SK-N-SH (cell line): ENCODE data around the gene USP25. TPM values are rescaled to one million over a fixed set of nuclear protein-coding genes. Genes with fewer than 3 reads are reported as not detected.

ENCODE experiments used
- CTCF ChIA-PET: fragments of 300-600, 350-600 bp; formaldehyde crosslinking; extraction: SDS; loops from one replicate; lab custom pipeline; 2021; lab: Yijun Ruan, JAX
- POLR2A ChIA-PET: fragments of 350-600 bp; sonication (Branson Sonifier 250); formaldehyde crosslinking; extraction: SDS; loops from one replicate; lab custom pipeline; 2020; ENCODE audit warnings: antibody characterized with exemption, inconsistent platforms; lab: Yijun Ruan, JAX
- DNase-seq: peaks from one replicate; pipeline ENCODE4 v3.0.0; 2012
- H2AFZ ChIP-seq: fragments of 200-600 bp; sonication (generic); 2 replicates; pipeline ENCODE4 v1.8.1; 2016; ENCODE audit warnings: antibody characterized with exemption, mild to moderate bottlenecking, low read depth
- H3F3A ChIP-seq: fragments of 200-600 bp; sonication (generic); replicated peaks from 2 replicates; pipeline ENCODE3; 2016; ENCODE audit warnings: antibody characterized with exemption, mild to moderate bottlenecking; ENCODE audit not compliant: insufficient read depth
- H3K27ac ChIP-seq, 2 experiments: fragments of 200-500 bp in 1 of 2; fragments of 200-600 bp in 1 of 2; sonication (Bioruptor generic) in 1 of 2; sonication (generic), shearing (Covaris generic) in 1 of 2; 2 replicates each; pipeline versions ENCODE4 v1.5.1 to v1.6.1; 2014 to 2016; ENCODE audit warnings: low read depth in 2 of 2, inconsistent platforms in 1 of 2, low read length in 1 of 2, mild to moderate bottlenecking in 1 of 2, mixed read lengths in 1 of 2
- H3K27me3 ChIP-seq: fragments of 200-600 bp; sonication (generic), shearing (Covaris generic); 2 replicates; pipeline ENCODE4 v1.6.1; 2016; ENCODE audit warnings: mixed run types; ENCODE audit not compliant: insufficient read depth
- H3K36me3 ChIP-seq, 2 experiments: fragments of 200-500 bp in 1 of 2; fragments of 200-600 bp in 1 of 2; sonication (Bioruptor generic) in 1 of 2; sonication (generic) in 1 of 2; replicated peaks in 1 of 2; 2 replicates each; pipeline versions ENCODE3 to v1.5.1; 2014 to 2016; ENCODE audit warnings: low read length in 1 of 2, mild to moderate bottlenecking in 1 of 2; ENCODE audit not compliant: insufficient read depth in 2 of 2, control insufficient read depth in 1 of 2
- H3K4me1 ChIP-seq, 2 experiments: fragments of 200-500 bp in 1 of 2; fragments of 200-600 bp in 1 of 2; sonication (Bioruptor generic) in 1 of 2; sonication (generic), shearing (Covaris generic) in 1 of 2; 2 replicates each; pipeline versions ENCODE4 v1.5.1 to v1.6.1; 2014 to 2016; ENCODE audit warnings: low read depth in 1 of 2, low read length in 1 of 2, mixed run types in 1 of 2; ENCODE audit not compliant: insufficient read depth in 2 of 2, control insufficient read depth in 1 of 2
- H3K4me2 ChIP-seq: fragments of 200-600 bp; sonication (generic), shearing (Covaris generic); 2 replicates; pipeline ENCODE4 v1.6.1; 2017; ENCODE audit warnings: mixed run types
- H3K4me3 ChIP-seq, 2 experiments: fragments of 200-500 bp in 1 of 2; fragments of 200-600 bp in 1 of 2; sonication (Bioruptor generic) in 1 of 2; sonication (generic), shearing (Covaris generic) in 1 of 2; 2 replicates each; pipeline versions ENCODE4 v1.5.1 to v1.8.1; 2014 to 2016; ENCODE audit warnings: low read depth in 2 of 2, inconsistent platforms in 1 of 2, low read length in 1 of 2, mild to moderate bottlenecking in 1 of 2, mixed read lengths in 1 of 2, moderate library complexity in 1 of 2
- H3K79me2 ChIP-seq: fragments of 200-600 bp; sonication (generic); 2 replicates; pipeline ENCODE4 v1.8.1; 2017; ENCODE audit warnings: mild to moderate bottlenecking; ENCODE audit not compliant: insufficient read depth
- H3K9ac ChIP-seq: fragments of 200-600 bp; sonication (generic); 2 replicates; pipeline ENCODE4 v1.6.1; 2017; ENCODE audit warnings: mixed run types
- H3K9me2 ChIP-seq: fragments of 200-600 bp; sonication (generic); 2 replicates; pipeline ENCODE4 v1.6.1; 2017; ENCODE audit warnings: mixed run types
- H3K9me3 ChIP-seq: fragments of 200-600 bp; sonication (generic); 2 replicates; pipeline ENCODE4 v1.6.1; 2017; ENCODE audit warnings: mixed run types, mild to moderate bottlenecking, moderate library complexity
- H4K20me1 ChIP-seq: fragments of 200-600 bp; sonication (generic); 2 replicates; pipeline ENCODE4 v1.6.1; 2017; ENCODE audit warnings: mild to moderate bottlenecking, mixed run types; ENCODE audit not compliant: insufficient read depth
- CHD2 ChIP-seq: fragments of 150-350 bp; IDR thresholded peaks from 2 replicates; pipeline ENCODE4 v1.6.1; 2018; ENCODE audit warnings: low read length; ENCODE audit not compliant: partially characterized antibody
- CTCF ChIP-seq: fragments of 200-600 bp; sonication (generic); IDR thresholded peaks from 2 replicates; pipeline ENCODE4 v1.6.1; 2017; ENCODE audit warnings: antibody characterized with exemption, mild to moderate bottlenecking, moderate library complexity
- EP300 ChIP-seq, 2 experiments: IDR thresholded peaks; 2 replicates each; pipeline versions ENCODE4 v1.4.0 to v1.6.1; 2012; ENCODE audit warnings: borderline replicate concordance in 1 of 2, low read depth in 1 of 2, low read length in 1 of 2
- EZH2phosphoT487 ChIP-seq: fragments of 200-600 bp; sonication (generic); IDR thresholded peaks from 2 replicates; pipeline ENCODE4 v1.6.1; 2017; ENCODE audit warnings: low read depth, mixed run types, mild to moderate bottlenecking, antibody characterized with exemption, moderate library complexity, borderline replicate concordance
- JUND ChIP-seq: IDR thresholded peaks from 2 replicates; pipeline ENCODE4 v1.4.0; 2012
- MEF2A ChIP-seq: IDR thresholded peaks from 2 replicates; pipeline ENCODE4 v1.4.0; 2012; ENCODE audit warnings: low read depth, borderline replicate concordance
- MXI1 ChIP-seq: IDR thresholded peaks from 2 replicates; pipeline ENCODE4 v1.6.1; 2012; ENCODE audit warnings: mild to moderate bottlenecking, low read depth, low read length, improper control_type of control experiment
- POLR2AphosphoS5 ChIP-seq: IDR thresholded peaks from 2 replicates; pipeline ENCODE4 v1.6.1; 2012; ENCODE audit warnings: low read depth, low read length
- REST ChIP-seq: IDR thresholded peaks from 2 replicates; pipeline ENCODE4 v1.6.1; 2012; ENCODE audit warnings: mild to moderate bottlenecking, low read depth, low read length, moderate library complexity
- RFX5 ChIP-seq: IDR thresholded peaks from 2 replicates; pipeline ENCODE4 v1.6.1; 2012; ENCODE audit warnings: mild to moderate bottlenecking, improper control_type of control experiment, low read length
- RXRA ChIP-seq: IDR thresholded peaks from 2 replicates; pipeline ENCODE4 v1.4.0; 2012; ENCODE audit warnings: low read depth, mild to moderate bottlenecking, borderline replicate concordance
- SIN3A ChIP-seq: IDR thresholded peaks from 2 replicates; pipeline ENCODE4 v1.6.1; 2012; ENCODE audit warnings: low read depth, mild to moderate bottlenecking, low read length, moderate library complexity, borderline replicate concordance
- SMC3 ChIP-seq: IDR thresholded peaks from 2 replicates; pipeline ENCODE4 v1.6.1; 2012; ENCODE audit warnings: low read depth, low read length, improper control_type of control experiment
- TCF12 ChIP-seq: IDR thresholded peaks from 2 replicates; pipeline ENCODE4 v1.4.0; 2012
- TEAD4 ChIP-seq: IDR thresholded peaks from 2 replicates; pipeline ENCODE4 v1.4.0; 2012; ENCODE audit warnings: mild to moderate bottlenecking, borderline replicate concordance; ENCODE audit not compliant: insufficient read depth
- YY1 ChIP-seq: IDR thresholded peaks from 2 replicates; pipeline ENCODE4 v1.4.0; 2012; ENCODE audit warnings: low read depth, mild to moderate bottlenecking
- WGBS: methylation state at CpG from one replicate; pipeline ENCODE4 v1.1.6; 2017; ENCODE audit warnings: low lambda C conversion rate; 5-methylcytosine and 5-hydroxymethylcytosine counted together
- polyA plus RNA-seq, 3 experiments: library from polyadenylated mRNA; depleted of rRNA; stranded (reverse); fragments of >200 nt; gene quantifications; 2 replicates each; pipeline ENCODE4 v1.2.3, GENCODE V29; 2012
- TF ChIP-seq, protein P1 (sequence below): IDR thresholded peaks from 2 replicates; pipeline ENCODE4 v1.4.0; 2012; ENCODE audit warnings: low read depth
- TF ChIP-seq, protein P2 (sequence below): fragments of 150-350 bp; IDR thresholded peaks from 2 replicates; pipeline ENCODE4 v1.6.1; 2016; ENCODE audit warnings: mild to moderate bottlenecking, low read depth, low read length

USP25 gene
- polyA plus RNA-seq, 1 of the 3 experiments (the other 2 are of a cell fraction) = 4.6 TPM

DNA sequence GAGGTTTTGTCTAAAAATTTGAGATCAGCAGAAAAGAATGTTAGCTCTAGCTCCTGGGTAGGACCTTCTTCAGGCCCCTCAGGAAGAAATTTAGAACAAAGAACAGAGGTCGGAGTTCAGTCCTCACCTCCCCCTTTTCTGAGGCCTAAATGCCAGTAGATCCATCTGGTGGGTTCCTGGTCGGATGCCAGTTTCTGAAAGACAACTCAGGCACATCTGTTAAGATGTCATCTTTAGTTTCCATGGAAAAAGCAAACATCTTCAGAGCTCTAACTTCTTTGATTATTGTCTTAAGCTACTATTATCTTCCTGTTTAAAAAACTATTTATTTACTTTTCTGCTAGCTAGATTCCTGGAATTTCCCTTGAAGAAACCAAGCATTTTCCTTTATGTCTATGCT lies 37.1 kb upstream of the USP25 start:
- Histone ChIP-seq H3K27ac (no peak overlapping the region), H3K36me3 (no peaks in the 10 kb centered on the region), H4K20me1 (no peaks in the 10 kb centered on the region), H3K9me3 (no peaks in the 10 kb centered on the region), H3K9me2 (no peaks in the 10 kb centered on the region), H3K9ac (no peak overlapping the region), H3K4me2 (no peak overlapping the region), H3K4me1 (no peaks in the 10 kb centered on the region), H3K79me2 (no peaks in the 10 kb centered on the region), H3F3A (no peaks in the 10 kb centered on the region), H3K27me3 (no peaks in the 10 kb centered on the region), H3K4me3 (no peak overlapping the region), H2AFZ (no peak overlapping the region)
- POLR2A ChIA-PET = no interaction called here
- 30% methylated on average over 2 of the region's 2 CpGs for WGBS
- CTCF ChIA-PET = no interaction called here
- DNase-seq = no peak
- TF ChIP-seq MEF2A (no peak), RFX5 (no peak), CTCF (no peak), EP300 (IDR thresholded peaks at IDR 0.05; ENCODE audit: borderline replicate concordance in 1 of 2, low read depth in 1 of 2, low read length in 1 of 2) (no peak), SMC3 (no peak), POLR2AphosphoS5 (no peak), JUND (no peak), RXRA (no peak), TCF12 (no peak), SIN3A (no peak), MXI1 (no peak)
- TF ChIP-seq, protein P1, sequence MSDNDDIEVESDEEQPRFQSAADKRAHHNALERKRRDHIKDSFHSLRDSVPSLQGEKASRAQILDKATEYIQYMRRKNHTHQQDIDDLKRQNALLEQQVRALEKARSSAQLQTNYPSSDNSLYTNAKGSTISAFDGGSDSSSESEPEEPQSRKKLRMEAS = no peak

- H3K4me2 ChIP-seq = no peak overlapping the region
- no peaks in the 10 kb centered on the region for H3K9me2 ChIP-seq
- CTCF ChIA-PET = no interaction called here
- no peaks in the 10 kb centered on the region for H3K27me3 ChIP-seq
- H3K9me3 ChIP-seq = no peaks in the 10 kb centered on the region
- POLR2A ChIA-PET = no interaction called here
- H2AFZ ChIP-seq = no peak overlapping the region
- no peak overlapping the region for H3K9ac ChIP-seq
- no peak for TF ChIP-seq CHD2
- no peak for TF ChIP-seq REST
- no peak for TF ChIP-seq EZH2phosphoT487
- TF ChIP-seq YY1 = no peak
- no peak for TF ChIP-seq TEAD4
- TF ChIP-seq SMC3 = no peak
- TF ChIP-seq, protein P2, sequence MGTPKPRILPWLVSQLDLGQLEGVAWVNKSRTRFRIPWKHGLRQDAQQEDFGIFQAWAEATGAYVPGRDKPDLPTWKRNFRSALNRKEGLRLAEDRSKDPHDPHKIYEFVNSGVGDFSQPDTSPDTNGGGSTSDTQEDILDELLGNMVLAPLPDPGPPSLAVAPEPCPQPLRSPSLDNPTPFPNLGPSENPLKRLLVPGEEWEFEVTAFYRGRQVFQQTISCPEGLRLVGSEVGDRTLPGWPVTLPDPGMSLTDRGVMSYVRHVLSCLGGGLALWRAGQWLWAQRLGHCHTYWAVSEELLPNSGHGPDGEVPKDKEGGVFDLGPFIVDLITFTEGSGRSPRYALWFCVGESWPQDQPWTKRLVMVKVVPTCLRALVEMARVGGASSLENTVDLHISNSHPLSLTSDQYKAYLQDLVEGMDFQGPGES = no peak
- no peak for TF ChIP-seq MEF2A
- no peak for TF ChIP-seq TCF12
- TF ChIP-seq EP300 (IDR thresholded peaks at IDR 0.05; ENCODE audit: borderline replicate concordance in 1 of 2, low read depth in 1 of 2, low read length in 1 of 2) = no peak
- no peaks in the 10 kb centered on the region for H3K79me2 ChIP-seq
- no peaks in the 10 kb centered on the region for H3K4me1 ChIP-seq
- H3K36me3 ChIP-seq = no peaks in the 10 kb centered on the region
- no peaks in the 10 kb centered on the region for H4K20me1 ChIP-seq
- H3F3A ChIP-seq = no peaks in the 10 kb centered on the region
- no peak for DNase-seq
- WGBS = 73% methylated on average over 1 of the region's 1 CpG
- no peak overlapping the region for H3K4me3 ChIP-seq
- H3K27ac ChIP-seq = no peak overlapping the region
These were observed 34.5 kb upstream of the USP25 start for GRCh38 chr21:15695241-15695640.
